Measurements from ENCODE around the gene RIMS3.

The RIMS3 gene

GRCh38 chr1:40663324-40664166, 1.9 kb downstream of the RIMS3 start:
- no peak for DNase-seq (ENCODE audit: low spot score)
- Histone ChIP-seq H3K4me3 (no peak overlapping the region), H3K27ac (peak overlapping the region in 1 of 2 donors; percentile 91)
- no peak for TF ChIP-seq CTCF (IDR thresholded peaks at IDR 0.05)

GRCh38 chr1:40662864-40663263, 2.6 kb downstream of the RIMS3 start:
- no peak overlapping the region for H3K4me3 ChIP-seq
- no peak for DNase-seq (ENCODE audit: low spot score)
- H3K27ac ChIP-seq, result peak overlapping the region in 1 of 2 donors; percentile 91
- no peak for TF ChIP-seq CTCF (IDR thresholded peaks at IDR 0.05)

DNA sequence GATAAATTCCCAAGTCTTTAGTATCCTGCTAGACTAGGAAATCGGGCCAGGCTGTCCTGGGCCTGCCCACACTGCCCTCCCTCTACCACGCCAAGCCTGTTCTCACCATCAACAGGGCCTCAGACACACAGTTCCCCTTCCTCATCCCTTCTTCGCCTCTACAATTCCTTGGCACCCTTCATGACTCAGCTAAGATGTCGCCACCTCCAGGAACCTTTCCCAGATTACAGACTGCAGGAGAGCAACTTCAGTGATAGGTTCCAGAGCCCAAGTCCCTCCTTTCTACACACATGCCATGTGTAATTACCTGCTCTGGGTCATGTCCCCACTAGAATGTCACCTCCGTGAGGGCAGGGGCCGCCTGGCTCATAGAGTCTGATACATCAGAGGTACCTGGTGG, 3.3 kb downstream of the RIMS3 start:
- no peak for DNase-seq (ENCODE audit: low spot score)
- no peak for TF ChIP-seq CTCF (IDR thresholded peaks at IDR 0.05)
- Histone ChIP-seq H3K27ac (peak overlapping the region in 1 of 2 donors; percentile 91), H3K4me3 (no peak overlapping the region)

GRCh38 chr1:40661678-40662077, 3.8 kb downstream of the RIMS3 start:
- no peak for DNase-seq (ENCODE audit: low spot score)
- H3K27ac ChIP-seq, result peak overlapping the region in 1 of 2 donors; percentile 91
- no peak for TF ChIP-seq CTCF (IDR thresholded peaks at IDR 0.05)
- H3K4me3 ChIP-seq, result no peak overlapping the region

GRCh38 chr1:40659649-40659947, 5.9 kb downstream of the RIMS3 start:
- Histone ChIP-seq H3K4me3 (no peak overlapping the region), H3K27ac (no peak overlapping the region)
- no peak for DNase-seq (ENCODE audit: low spot score)
- TF ChIP-seq CTCF (IDR thresholded peaks at IDR 0.05), result no peak

DNA sequence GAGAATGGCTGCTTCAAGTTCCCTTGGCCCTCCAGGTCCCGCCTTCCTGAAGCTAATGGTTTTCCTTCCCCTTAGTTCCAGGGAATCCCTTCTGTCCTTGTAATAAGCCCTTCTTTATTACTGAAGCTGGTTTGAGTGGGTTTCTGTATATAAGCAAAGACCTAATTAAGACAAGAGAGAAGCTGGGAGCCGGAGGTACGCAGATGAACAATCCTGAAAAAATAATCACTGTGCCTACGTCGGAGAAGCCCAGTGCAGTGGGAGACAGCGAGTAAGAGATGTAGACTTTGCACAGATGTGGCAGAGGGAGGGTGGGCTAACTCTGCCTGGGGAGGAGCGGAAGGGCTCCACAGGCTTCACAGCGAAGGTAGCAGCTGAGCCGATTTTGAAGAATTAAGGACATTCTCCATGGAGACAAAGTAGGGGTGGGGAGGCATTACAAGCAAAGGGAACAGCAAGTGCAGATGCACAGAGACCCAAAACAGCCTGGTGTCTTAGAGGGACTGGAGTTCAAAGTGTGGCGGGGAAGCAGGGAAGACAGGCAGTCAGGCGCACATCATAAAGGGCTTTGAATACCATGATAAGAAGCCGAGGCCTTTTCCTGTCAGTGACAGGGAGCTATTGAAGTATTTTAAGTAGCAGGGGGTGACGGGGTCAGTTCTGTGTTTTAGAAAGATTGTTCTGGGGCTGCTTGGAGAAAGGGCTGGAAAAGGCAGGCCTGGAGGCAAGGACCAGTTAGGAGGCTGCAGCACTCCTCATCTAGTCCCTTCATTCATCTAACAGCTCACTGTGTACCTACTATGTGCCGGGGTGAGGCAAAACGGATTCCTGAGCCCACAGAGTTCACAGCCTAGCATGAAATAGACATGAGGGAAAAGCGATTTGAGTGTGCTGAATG, 6.5 kb downstream of the RIMS3 start:
- no peak for TF ChIP-seq CTCF (IDR thresholded peaks at IDR 0.05)
- Histone ChIP-seq H3K27ac (no peak overlapping the region), H3K4me3 (no peak overlapping the region)
- no peak for DNase-seq (ENCODE audit: low spot score)

All from coronary artery (tissue), 2 donors.